B cell (primary cell): ENCODE data around the gene UCN3. TPM values are rescaled to one million over a fixed set of nuclear protein-coding genes. Genes with fewer than 3 reads are reported as not detected.

Experiments used
- ATAC-seq: fragments of 200-7000 bp; cut with Tn5 transposase; one replicate; pipeline ENCODE4 v1.10.0; 2021; ENCODE audit warnings: low read depth, mild to moderate bottlenecking, moderate number of reproducible peaks, moderate library complexity
- CTCF ChIA-PET: fragments of 350-600 bp; sonication (Branson Sonifier 250); formaldehyde crosslinking; loops from one replicate; lab custom pipeline; 2021; ENCODE audit warnings: antibody characterized with exemption, inconsistent platforms; lab: Charles Lee
- POLR2A ChIA-PET: fragments of 350-600 bp; sonication (Branson Sonifier 250); formaldehyde crosslinking; loops from one replicate; lab custom pipeline; 2021; ENCODE audit warnings: antibody characterized with exemption; lab: Charles Lee
- DNase-seq: peaks from one replicate; pipeline ENCODE4 v3.0.0; 2013
- H2AFZ ChIP-seq: 2 replicates; pipeline ENCODE4 v1.6.1; 2012; ENCODE audit warnings: mild to moderate bottlenecking, low read depth, low read length; ENCODE audit not compliant: insufficient read depth, poor library complexity, severe bottlenecking
- H3K27ac ChIP-seq, 2 donors: 1 replicate in 1 of 2; 2 replicates in 1 of 2; pipeline ENCODE4 v1.5.1; 2012 to 2013; ENCODE audit warnings: low read length in 2 of 2, mild to moderate bottlenecking in 2 of 2, moderate library complexity in 1 of 2
- H3K27me3 ChIP-seq, 4 experiments: fragments of 200-600 bp in 1 of 4; sonication (generic) in 1 of 4; replicated peaks in 1 of 4; 1 replicate in 2 of 4; 2 replicates in 2 of 4; pipeline versions ENCODE4 v1.6.1 to v1.7.0; 2013 to 2016; ENCODE audit warnings: low read length in 3 of 4, mild to moderate bottlenecking in 2 of 4, mixed read lengths in 1 of 4, moderate library complexity in 1 of 4; ENCODE audit not compliant: insufficient read depth in 4 of 4, control insufficient read depth in 3 of 4; ENCODE audit errors: control extremely low read depth in 1 of 4
- H3K36me3 ChIP-seq, 2 experiments: replicated peaks in 1 of 2; 1 replicate in 1 of 2; 2 replicates in 1 of 2; pipeline versions ENCODE4 v1.6.1 to v1.7.1; 2013; ENCODE audit warnings: low read length in 1 of 2; ENCODE audit not compliant: insufficient read depth in 2 of 2, control insufficient read depth in 1 of 2; ENCODE audit errors: control extremely low read depth in 1 of 2, extremely low read depth in 1 of 2
- H3K4me1 ChIP-seq, 2 donors: fragments of 200-600 bp in 1 of 2; sonication (generic) in 1 of 2; 1 replicate in 1 of 2; 2 replicates in 1 of 2; pipeline versions ENCODE4 v1.5.1 to v1.6.1; 2013 to 2017; ENCODE audit warnings: low read length in 2 of 2; ENCODE audit not compliant: control insufficient read depth in 2 of 2, insufficient read depth in 2 of 2
- H3K4me2 ChIP-seq: replicated peaks from 2 replicates; pipeline ENCODE3; 2012; ENCODE audit warnings: mild to moderate bottlenecking, low read depth, low read length; ENCODE audit not compliant: poor library complexity, severe bottlenecking
- H3K4me3 ChIP-seq, 5 experiments: fragments of 200-600 bp in 1 of 5; sonication (generic) in 1 of 5; 1 replicate in 3 of 5; 2 replicates in 2 of 5; pipeline versions ENCODE4 v1.5.1 to v1.7.0; 2011 to 2016; ENCODE audit warnings: low read length in 4 of 5, mild to moderate bottlenecking in 4 of 5, low read depth in 2 of 5, control low read depth in 1 of 5, moderate library complexity in 1 of 5; ENCODE audit not compliant: insufficient read depth in 1 of 5; ENCODE audit errors: control extremely low read depth in 1 of 5, extremely low read depth in 1 of 5
- H3K79me2 ChIP-seq: fragments of 200-600 bp; sonication (generic); one replicate; pipeline ENCODE4 v1.6.0; 2016; ENCODE audit warnings: low read length; ENCODE audit not compliant: control insufficient read depth, insufficient read depth
- H3K9ac ChIP-seq: fragments of 200-600 bp; sonication (generic); 2 replicates; pipeline ENCODE4 v1.6.1; 2017; ENCODE audit warnings: mild to moderate bottlenecking, low read length, moderate library complexity
- H3K9me3 ChIP-seq, 3 donors: one replicate each; pipeline versions ENCODE4 v1.6.1 to v1.7.1; 2013; ENCODE audit warnings: low read length in 2 of 3; ENCODE audit not compliant: control insufficient read depth in 2 of 3, insufficient read depth in 1 of 3; ENCODE audit errors: control extremely low read depth in 1 of 3
- H4K20me1 ChIP-seq: 2 replicates; pipeline ENCODE4 v1.6.0; 2012; ENCODE audit warnings: mild to moderate bottlenecking, low read length; ENCODE audit not compliant: insufficient read depth, control insufficient read depth, poor library complexity, severe bottlenecking
- H3K27ac Mint-ChIP-seq: one replicate; pipeline ENCODE4 v1.8.0; 2021; ENCODE audit warnings: mixed read lengths
- H3K27me3 Mint-ChIP-seq: one replicate; pipeline ENCODE4 v1.8.0; 2021; ENCODE audit warnings: mixed read lengths
- H3K4me1 Mint-ChIP-seq: one replicate; pipeline ENCODE4 v1.8.0; 2021; ENCODE audit warnings: mixed read lengths
- H3K4me3 Mint-ChIP-seq: one replicate; pipeline ENCODE4 v1.8.0; 2021; ENCODE audit warnings: mixed read lengths
- H3K9me3 Mint-ChIP-seq: one replicate; pipeline ENCODE4 v1.8.0; 2022; ENCODE audit warnings: mixed read lengths; ENCODE audit not compliant: insufficient read depth
- EZH2 ChIP-seq: IDR thresholded peaks from 2 replicates; pipeline ENCODE4 v1.6.1; 2012; ENCODE audit warnings: borderline replicate concordance, low read depth, mild to moderate bottlenecking, moderate library complexity, low read length; ENCODE audit not compliant: insufficient read depth, poor library complexity, severe bottlenecking
- WGBS: methylation state at CpG from one replicate; pipeline ENCODE4 v1.1.5; 2013; ENCODE audit warnings: missing lambda C conversion rate; ENCODE audit not compliant: insufficient coverage; 5-methylcytosine and 5-hydroxymethylcytosine counted together
- intact Hi-C: fragments of 100-400 bp; cut with micrococcal nuclease; formaldehyde crosslinking; loops from one replicate; pipeline ENCODE4 v1.10.0; 2022
- polyA plus RNA-seq: library from polyadenylated mRNA; depleted of rRNA; stranded (reverse); fragments of >200 nt; gene quantifications from 2 replicates; pipeline ENCODE4 v1.2.3, GENCODE V29; 2012
- total RNA-seq, 2 donors: library from RNA; stranded (reverse); fragments of 120-200 nt in 1 of 2; gene quantifications; 1 replicate in 1 of 2; 2 replicates in 1 of 2; pipeline versions ENCODE4 v1.2.3 to v1.2.4, GENCODE V29; 2013 to 2022
- TF ChIP-seq, protein P1 (sequence below): fragments of 200-600 bp; IDR thresholded peaks from one replicate; pipeline ENCODE4 v1.8.0; 2022; ENCODE audit warnings: antibody characterized with exemption, mild to moderate bottlenecking

Gene UCN3
- total and polyA plus RNA-seq, 2 donors (not counting 1 experiment from before 2014, with no cell fraction given): not detected

DNA sequence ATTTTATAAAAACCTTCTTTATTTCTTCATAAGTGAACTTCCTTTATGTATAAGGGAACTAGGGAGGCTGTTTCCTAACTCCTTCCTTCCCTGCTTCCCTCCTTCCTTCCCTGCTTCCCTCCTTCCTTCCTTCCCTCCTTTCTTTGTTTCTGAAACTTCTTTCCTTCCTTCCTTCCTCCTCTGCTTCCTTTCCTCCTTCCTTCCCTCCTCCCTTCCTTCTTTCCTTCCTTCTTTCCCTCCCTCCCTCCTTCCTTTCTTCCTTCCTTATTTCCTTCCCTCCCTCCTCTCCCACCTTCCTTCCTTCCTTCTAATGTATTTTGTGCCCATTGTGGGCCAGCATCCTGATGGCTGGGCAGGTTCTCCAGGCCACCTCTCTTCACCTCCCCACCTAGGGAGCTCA lies 26.8 kb upstream of the UCN3 start:
- H3K36me3 ChIP-seq: no peaks in the 10 kb centered on the region
- H3K27me3 ChIP-seq: no peaks in the 10 kb centered on the region
- no peak overlapping the region for H3K4me2 ChIP-seq
- H2AFZ ChIP-seq: no peak overlapping the region
- H3K4me3 ChIP-seq: no peak overlapping the region
- no peak overlapping the region for H3K27ac ChIP-seq
- H3K9me3 Mint-ChIP-seq: no peaks in the 10 kb centered on the region
- no peak for ATAC-seq
- H3K27me3 Mint-ChIP-seq: peaks cover 24% of the 10 kb centered on the region
- no peak for DNase-seq
- CTCF ChIA-PET: no interaction called here
- no peaks in the 10 kb centered on the region for H3K79me2 ChIP-seq
- H3K27ac Mint-ChIP-seq: no peak overlapping the region
- no peaks in the 10 kb centered on the region for H4K20me1 ChIP-seq
- POLR2A ChIA-PET: no interaction called here
- TF ChIP-seq, protein P1, sequence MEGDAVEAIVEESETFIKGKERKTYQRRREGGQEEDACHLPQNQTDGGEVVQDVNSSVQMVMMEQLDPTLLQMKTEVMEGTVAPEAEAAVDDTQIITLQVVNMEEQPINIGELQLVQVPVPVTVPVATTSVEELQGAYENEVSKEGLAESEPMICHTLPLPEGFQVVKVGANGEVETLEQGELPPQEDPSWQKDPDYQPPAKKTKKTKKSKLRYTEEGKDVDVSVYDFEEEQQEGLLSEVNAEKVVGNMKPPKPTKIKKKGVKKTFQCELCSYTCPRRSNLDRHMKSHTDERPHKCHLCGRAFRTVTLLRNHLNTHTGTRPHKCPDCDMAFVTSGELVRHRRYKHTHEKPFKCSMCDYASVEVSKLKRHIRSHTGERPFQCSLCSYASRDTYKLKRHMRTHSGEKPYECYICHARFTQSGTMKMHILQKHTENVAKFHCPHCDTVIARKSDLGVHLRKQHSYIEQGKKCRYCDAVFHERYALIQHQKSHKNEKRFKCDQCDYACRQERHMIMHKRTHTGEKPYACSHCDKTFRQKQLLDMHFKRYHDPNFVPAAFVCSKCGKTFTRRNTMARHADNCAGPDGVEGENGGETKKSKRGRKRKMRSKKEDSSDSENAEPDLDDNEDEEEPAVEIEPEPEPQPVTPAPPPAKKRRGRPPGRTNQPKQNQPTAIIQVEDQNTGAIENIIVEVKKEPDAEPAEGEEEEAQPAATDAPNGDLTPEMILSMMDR: no peak
- TF ChIP-seq EZH2: no peak
- H3K4me1 ChIP-seq: no peaks in the 10 kb centered on the region
- H3K4me3 Mint-ChIP-seq: no peak overlapping the region
- no peaks in the 10 kb centered on the region for H3K4me1 Mint-ChIP-seq
- peaks cover 0 to 4% (median 0%) of the 10 kb centered on the region in 3 donors for H3K9me3 ChIP-seq
- intact Hi-C loops: no loop called here
- H3K9ac ChIP-seq: no peak overlapping the region

DNA sequence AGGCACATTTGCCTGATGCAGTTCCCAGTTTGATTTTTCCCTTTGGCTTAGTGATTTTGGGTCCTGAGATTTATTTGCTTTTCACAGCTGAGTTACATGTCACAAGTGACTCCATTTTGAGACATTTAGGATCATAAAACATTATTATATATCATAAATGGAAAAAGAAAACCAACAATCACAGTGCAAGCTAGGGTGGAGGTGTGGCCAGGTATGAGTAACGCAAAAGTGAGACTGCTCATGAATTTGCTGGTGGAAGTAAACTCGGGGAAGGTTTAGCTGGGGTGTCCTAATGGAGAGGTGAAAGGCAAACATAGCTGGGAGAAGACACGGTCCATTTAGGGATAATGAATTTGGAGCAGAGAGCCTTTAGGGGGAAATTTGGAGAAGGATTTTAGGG lies 21.7 kb upstream of the UCN3 start:
- POLR2A ChIA-PET: no interaction called here
- CTCF ChIA-PET: no interaction called here

More for the DNA sequence above, 21.7 kb upstream of the UCN3 start:
- intact Hi-C loops: no loop called here
- TF ChIP-seq, protein P1: no peak
- no peak for TF ChIP-seq EZH2
- no peak overlapping the region for H3K4me2 ChIP-seq
- no peaks in the 10 kb centered on the region for H3K36me3 ChIP-seq
- peaks cover 18% of the 10 kb centered on the region for H3K27me3 Mint-ChIP-seq
- no peak overlapping the region for H3K4me3 Mint-ChIP-seq
- H3K9me3 Mint-ChIP-seq: peaks cover 3% of the 10 kb centered on the region
- no peak overlapping the region for H3K27ac Mint-ChIP-seq
- no peak overlapping the region for H3K4me3 ChIP-seq
- DNase-seq (no peak), ATAC-seq (no peak)
- H4K20me1 ChIP-seq: no peaks in the 10 kb centered on the region
- no peaks in the 10 kb centered on the region for H3K4me1 ChIP-seq
- H3K9me3 ChIP-seq: no peaks in the 10 kb centered on the region
- H3K4me1 Mint-ChIP-seq: no peaks in the 10 kb centered on the region
- H3K9ac ChIP-seq: no peak overlapping the region
- no peaks in the 10 kb centered on the region for H3K79me2 ChIP-seq
- 92% methylated on average over 2 of the region's 3 CpGs for WGBS
- H2AFZ ChIP-seq: no peak overlapping the region
- no peak overlapping the region for H3K27ac ChIP-seq
- H3K27me3 ChIP-seq: no peaks in the 10 kb centered on the region
